Measurements from ENCODE around the gene ADRA2C. TPM values are rescaled to one million over a fixed set of nuclear protein-coding genes. Genes with fewer than 3 reads are reported as not detected.

The ADRA2C gene
- total RNA-seq, 1 donor from 2014 or later: not detected

- H3K27ac Mint-ChIP-seq: no peak overlapping the region
- intact Hi-C loops (cut with micrococcal nuclease): loop anchor here (2.0 kb wide), 1 partner anchor 174 kb away; no protein-coding TSS in a partner anchor
- no peaks in the 10 kb centered on the region for H3K9me3 Mint-ChIP-seq
- H3K4me3 Mint-ChIP-seq: no peak overlapping the region
- H3K4me1 Mint-ChIP-seq (ENCODE audit: low read depth): no peaks in the 10 kb centered on the region
- H3K36me3 Mint-ChIP-seq (ENCODE audit: low read depth): no peaks in the 10 kb centered on the region
- DNase-seq (ENCODE audit: low spot score): no peak
- H3K27me3 Mint-ChIP-seq (ENCODE audit: insufficient read depth): no peaks in the 10 kb centered on the region
Measured at GRCh38 chr4:3780347-3781171, 14.4 kb downstream of the ADRA2C start.

DNA sequence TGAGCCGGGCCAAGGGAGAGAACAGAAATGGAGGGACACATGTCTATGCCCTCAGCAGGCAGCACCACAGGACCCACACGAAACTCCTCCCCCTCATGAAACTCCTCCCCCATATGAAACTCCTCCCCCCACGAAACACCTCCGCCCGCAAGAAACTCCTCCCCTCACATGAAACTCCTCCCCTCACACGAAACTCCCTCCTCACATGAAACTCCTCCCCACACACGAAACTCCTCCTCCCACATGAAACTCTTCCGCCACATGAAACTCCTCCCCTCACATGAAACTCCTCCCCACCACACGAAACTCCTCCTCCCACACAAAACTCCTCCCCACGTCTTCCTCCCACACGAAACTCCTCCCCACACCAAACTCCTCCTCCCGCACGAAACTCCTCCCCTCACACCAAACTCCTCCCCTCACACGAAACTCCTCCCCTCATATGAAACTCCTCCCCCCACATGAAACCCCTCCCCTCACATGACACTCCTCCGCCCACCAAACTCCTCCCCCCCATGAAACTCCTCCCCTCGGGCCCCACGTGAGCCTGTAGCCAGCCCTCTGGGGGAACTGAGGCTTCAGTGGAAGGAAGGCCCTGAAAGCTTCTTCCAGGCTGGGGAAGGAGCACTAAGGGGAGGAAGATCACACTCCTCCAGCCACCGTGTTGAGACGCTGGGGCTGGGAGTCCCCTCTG lies 15.2 kb downstream of the ADRA2C start:
- intact Hi-C loops (cut with micrococcal nuclease): loop anchor here (2.0 kb wide), 1 partner anchor 173 kb away; no protein-coding TSS in a partner anchor
- Mint-ChIP-seq H3K36me3 (ENCODE audit: low read depth) (no peaks in the 10 kb centered on the region), H3K4me3 (no peak overlapping the region), H3K27ac (no peak overlapping the region), H3K4me1 (ENCODE audit: low read depth) (no peaks in the 10 kb centered on the region), H3K9me3 (no peaks in the 10 kb centered on the region), H3K27me3 (ENCODE audit: insufficient read depth) (no peaks in the 10 kb centered on the region)
- no peak for DNase-seq (ENCODE audit: low spot score)

DNA sequence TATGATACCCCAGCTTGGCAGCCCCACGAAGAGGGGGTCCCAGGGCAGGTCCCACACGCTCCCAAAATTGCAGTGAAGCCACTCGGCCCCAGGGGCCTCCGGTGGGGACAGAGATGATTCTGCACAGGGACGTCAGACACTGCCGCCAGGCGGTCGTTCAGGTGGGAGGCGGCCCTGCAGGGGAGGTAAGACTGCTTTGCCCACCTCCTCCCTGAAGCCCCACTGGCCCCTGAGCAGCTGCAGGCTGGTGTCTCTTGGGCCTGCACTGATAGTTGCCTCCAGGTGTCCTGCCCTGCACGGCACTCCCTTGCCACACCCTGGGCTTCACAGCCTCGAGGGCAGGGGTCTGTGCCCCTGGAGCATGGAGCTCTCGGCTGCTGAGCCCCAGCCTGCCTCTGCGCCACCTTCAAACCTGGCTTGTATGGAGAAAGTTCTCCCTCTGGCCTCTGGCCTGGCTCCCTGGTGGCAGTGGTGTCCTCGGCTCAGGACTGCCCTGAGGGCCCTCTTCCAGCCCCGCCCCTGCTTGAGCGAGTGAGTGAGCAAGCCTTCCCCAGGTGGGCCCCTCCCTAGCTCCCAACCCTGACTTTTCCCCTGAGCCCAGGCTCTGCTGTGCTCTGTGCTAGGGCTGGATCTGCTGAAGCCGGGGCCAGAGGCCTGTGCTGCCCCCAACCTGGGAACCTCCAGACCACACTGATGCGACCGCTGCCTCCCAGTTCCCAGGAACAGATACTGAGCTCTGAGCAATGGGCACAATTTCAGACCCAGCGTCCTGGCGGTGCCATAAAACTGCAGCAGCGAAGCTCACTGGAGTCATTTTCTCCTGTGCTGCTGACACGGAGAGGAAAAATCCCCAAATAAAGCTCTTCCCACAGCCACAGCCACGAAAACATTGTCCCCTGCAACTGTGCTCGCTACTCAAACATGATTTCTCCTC lies 16.1 kb downstream of the ADRA2C start:
- intact Hi-C loops (cut with micrococcal nuclease): loop anchor here (2.0 kb wide), 1 partner anchor 173 kb away; no protein-coding TSS in a partner anchor
- H3K36me3 Mint-ChIP-seq (ENCODE audit: low read depth): no peaks in the 10 kb centered on the region
- H3K27me3 Mint-ChIP-seq (ENCODE audit: insufficient read depth): no peaks in the 10 kb centered on the region
- no peaks in the 10 kb centered on the region for H3K9me3 Mint-ChIP-seq
- DNase-seq (ENCODE audit: low spot score): no peak
- H3K4me1 Mint-ChIP-seq (ENCODE audit: low read depth): no peaks in the 10 kb centered on the region
- no peak overlapping the region for H3K4me3 Mint-ChIP-seq
- H3K27ac Mint-ChIP-seq: no peak overlapping the region

DNA sequence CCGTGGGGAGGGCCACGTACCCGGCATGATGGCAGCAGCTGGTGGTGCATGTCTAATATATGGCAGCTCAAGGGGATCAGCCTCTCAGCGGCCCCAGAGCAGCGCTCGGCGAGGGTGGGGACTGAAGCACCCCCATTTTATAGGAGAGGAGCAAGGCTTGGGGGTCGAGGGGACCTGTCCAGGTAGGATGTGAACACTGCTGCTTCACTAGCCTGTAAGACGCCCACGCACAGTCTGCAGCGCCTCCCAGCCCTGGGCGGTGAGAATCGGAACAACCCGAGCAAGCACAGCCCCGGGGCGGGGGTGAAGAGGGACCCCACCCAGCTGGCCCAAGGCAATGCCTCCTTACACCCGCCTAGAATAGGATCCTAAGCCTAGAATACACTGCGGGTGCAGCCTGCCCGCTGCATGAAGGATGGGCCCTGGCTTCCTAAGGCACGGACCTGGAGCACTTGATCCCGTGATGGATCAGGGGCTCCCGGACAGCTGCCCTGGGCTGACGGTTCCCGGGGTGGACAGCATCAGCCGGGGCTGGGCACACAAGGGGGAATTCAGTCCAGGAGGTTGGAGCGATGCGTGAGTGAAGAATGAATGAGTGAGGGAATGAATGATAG lies 17.6 kb downstream of the ADRA2C start:
- Mint-ChIP-seq H3K27me3 (ENCODE audit: insufficient read depth) (no peaks in the 10 kb centered on the region), H3K27ac (no peak overlapping the region), H3K9me3 (no peaks in the 10 kb centered on the region), H3K36me3 (ENCODE audit: low read depth) (no peaks in the 10 kb centered on the region), H3K4me3 (no peak overlapping the region), H3K4me1 (ENCODE audit: low read depth) (no peaks in the 10 kb centered on the region)
- DNase-seq (ENCODE audit: low spot score): no peak
- intact Hi-C loops (cut with micrococcal nuclease): no loop called here

GRCh38 chr4:3784454-3785291 lies 18.5 kb downstream of the ADRA2C start:
- Mint-ChIP-seq H3K9me3 (no peaks in the 10 kb centered on the region), H3K4me1 (ENCODE audit: low read depth) (no peaks in the 10 kb centered on the region), H3K36me3 (ENCODE audit: low read depth) (no peaks in the 10 kb centered on the region), H3K4me3 (no peak overlapping the region), H3K27me3 (ENCODE audit: insufficient read depth) (no peaks in the 10 kb centered on the region), H3K27ac (no peak overlapping the region)
- DNase-seq (ENCODE audit: low spot score): no peak
- intact Hi-C loops (cut with micrococcal nuclease): no loop called here

- no peaks in the 10 kb centered on the region for H3K4me1 Mint-ChIP-seq (ENCODE audit: low read depth)
- no peaks in the 10 kb centered on the region for H3K36me3 Mint-ChIP-seq (ENCODE audit: low read depth)
- no peak overlapping the region for H3K27ac Mint-ChIP-seq
- no peaks in the 10 kb centered on the region for H3K27me3 Mint-ChIP-seq (ENCODE audit: insufficient read depth)
- no peak for DNase-seq (ENCODE audit: low spot score)
- no peaks in the 10 kb centered on the region for H3K9me3 Mint-ChIP-seq
- intact Hi-C loops (cut with micrococcal nuclease): no loop called here
- no peak overlapping the region for H3K4me3 Mint-ChIP-seq
Measured at GRCh38 chr4:3785292-3785565, 19.0 kb downstream of the ADRA2C start.

DNA sequence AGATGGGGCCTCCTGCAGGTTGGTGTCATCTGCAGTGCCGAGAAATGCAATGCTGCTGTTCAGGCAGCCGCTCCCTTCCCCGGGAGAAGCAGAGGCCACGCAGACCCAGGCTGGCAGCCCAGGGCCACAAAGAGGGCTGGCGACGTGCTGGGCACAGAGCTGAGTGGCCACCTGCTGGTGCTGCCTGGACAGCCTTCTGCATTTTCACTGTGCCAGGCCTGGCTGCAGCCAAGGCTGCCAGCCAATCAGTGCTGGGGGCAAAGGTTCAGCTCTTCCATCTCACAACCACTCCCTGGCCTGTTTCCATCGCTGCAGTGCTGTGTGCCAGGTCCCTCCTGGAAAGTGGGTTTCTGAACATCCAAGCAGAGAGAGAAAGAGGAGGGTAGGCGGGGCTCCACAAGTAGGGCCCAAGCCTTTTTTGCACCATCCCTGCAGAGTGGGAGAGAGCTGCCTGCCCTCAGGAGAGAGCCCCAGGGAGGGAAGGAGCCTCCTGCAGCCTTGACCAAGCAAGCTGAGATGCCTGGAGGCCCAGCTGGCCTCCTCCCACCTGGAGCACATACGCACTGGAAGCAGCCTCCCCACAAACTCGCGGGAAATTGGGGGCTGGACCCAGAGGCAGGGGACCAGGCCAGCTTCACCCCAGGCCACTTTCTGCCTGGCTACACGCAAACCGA lies 20.1 kb downstream of the ADRA2C start:
- no peak overlapping the region for H3K4me3 Mint-ChIP-seq
- no peaks in the 10 kb centered on the region for H3K36me3 Mint-ChIP-seq (ENCODE audit: low read depth)
- H3K9me3 Mint-ChIP-seq: no peaks in the 10 kb centered on the region
- H3K27me3 Mint-ChIP-seq (ENCODE audit: insufficient read depth): no peaks in the 10 kb centered on the region
- H3K27ac Mint-ChIP-seq: no peak overlapping the region
- no peak for DNase-seq (ENCODE audit: low spot score)
- no peaks in the 10 kb centered on the region for H3K4me1 Mint-ChIP-seq (ENCODE audit: low read depth)
- intact Hi-C loops (cut with micrococcal nuclease): no loop called here

DNA sequence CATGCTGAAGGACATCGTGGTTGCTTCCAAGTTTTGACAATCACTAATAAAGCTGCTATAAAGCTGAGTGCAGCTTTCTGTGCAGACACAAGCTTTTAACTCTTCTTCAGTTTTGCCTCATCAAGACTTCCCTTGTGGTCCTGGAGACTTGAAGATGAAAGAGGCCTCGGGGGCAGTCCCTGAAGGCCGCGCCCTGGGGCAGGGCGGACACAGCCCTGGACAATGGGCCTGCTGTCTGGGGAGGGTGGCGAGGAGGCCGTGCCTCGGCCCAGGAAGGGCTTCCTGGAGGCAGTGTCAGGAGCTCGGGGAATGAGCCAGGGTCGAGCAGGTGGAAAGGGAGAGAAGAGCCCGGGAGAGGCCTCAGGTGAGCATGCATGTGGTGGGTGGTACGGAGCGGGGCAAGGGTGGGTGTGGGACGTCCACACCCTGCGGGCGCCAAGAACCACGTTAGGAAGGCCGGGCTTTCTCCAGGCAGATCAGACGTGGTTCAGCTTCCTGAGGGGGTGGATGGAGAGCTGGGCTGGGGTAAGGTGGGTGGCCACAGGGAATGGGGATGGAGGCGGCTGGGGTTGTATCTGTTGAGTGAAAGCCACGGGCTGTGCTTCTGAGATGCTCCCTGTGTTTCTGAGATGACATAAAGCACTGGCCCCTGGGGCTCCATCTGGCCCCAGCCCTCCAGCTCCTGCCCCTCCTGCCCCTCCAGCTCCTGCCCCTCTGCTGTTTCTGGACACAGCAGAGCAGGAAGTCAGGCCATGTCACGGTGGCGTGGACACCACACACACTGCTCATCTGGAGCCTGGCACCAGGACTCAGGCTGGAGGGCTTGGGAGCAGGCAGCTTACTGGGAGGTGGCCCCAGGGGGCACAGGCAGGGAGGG lies 21.5 kb downstream of the ADRA2C start:
- no peaks in the 10 kb centered on the region for H3K4me1 Mint-ChIP-seq (ENCODE audit: low read depth)
- H3K27me3 Mint-ChIP-seq (ENCODE audit: insufficient read depth): no peaks in the 10 kb centered on the region
- H3K36me3 Mint-ChIP-seq (ENCODE audit: low read depth): no peaks in the 10 kb centered on the region
- H3K9me3 Mint-ChIP-seq: no peaks in the 10 kb centered on the region
- no peak overlapping the region for H3K4me3 Mint-ChIP-seq
- H3K27ac Mint-ChIP-seq: no peak overlapping the region
- DNase-seq (ENCODE audit: low spot score): no peak
- intact Hi-C loops (cut with micrococcal nuclease): no loop called here

DNA sequence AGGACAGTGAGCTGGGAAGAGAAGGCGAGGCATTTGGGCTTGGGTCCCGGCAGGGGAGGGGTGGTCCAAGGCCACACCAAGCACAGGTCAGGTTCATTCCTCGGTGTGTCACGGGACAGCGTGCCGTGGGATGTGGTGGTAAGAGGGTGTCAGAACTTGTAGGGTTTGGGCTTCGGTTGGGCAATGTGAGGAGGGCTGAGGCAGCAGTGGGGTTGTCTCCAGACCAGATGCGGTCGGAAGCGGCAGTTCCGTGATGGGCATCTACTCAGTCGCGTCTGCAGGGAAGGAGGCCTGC lies 22.1 kb downstream of the ADRA2C start:
- no peaks in the 10 kb centered on the region for H3K27me3 Mint-ChIP-seq (ENCODE audit: insufficient read depth)
- DNase-seq (ENCODE audit: low spot score): no peak
- no peaks in the 10 kb centered on the region for H3K36me3 Mint-ChIP-seq (ENCODE audit: low read depth)
- intact Hi-C loops (cut with micrococcal nuclease): no loop called here
- no peak overlapping the region for H3K27ac Mint-ChIP-seq
- no peaks in the 10 kb centered on the region for H3K9me3 Mint-ChIP-seq
- H3K4me1 Mint-ChIP-seq (ENCODE audit: low read depth): no peaks in the 10 kb centered on the region
- H3K4me3 Mint-ChIP-seq: no peak overlapping the region

- no peaks in the 10 kb centered on the region for H3K27me3 Mint-ChIP-seq (ENCODE audit: insufficient read depth)
- no peaks in the 10 kb centered on the region for H3K4me1 Mint-ChIP-seq (ENCODE audit: low read depth)
- no peak overlapping the region for H3K4me3 Mint-ChIP-seq
- peaks cover under 1% of the 10 kb centered on the region for H3K9me3 Mint-ChIP-seq
- DNase-seq (ENCODE audit: low spot score): no peak
- intact Hi-C loops (cut with micrococcal nuclease): no loop called here
- H3K36me3 Mint-ChIP-seq (ENCODE audit: low read depth): no peaks in the 10 kb centered on the region
- H3K27ac Mint-ChIP-seq: no peak overlapping the region
Measured at GRCh38 chr4:3789587-3789986, 23.4 kb downstream of the ADRA2C start.

GRCh38 chr4:3790006-3790561 lies 23.9 kb downstream of the ADRA2C start:
- Mint-ChIP-seq H3K36me3 (ENCODE audit: low read depth) (no peaks in the 10 kb centered on the region), H3K27ac (no peak overlapping the region), H3K4me1 (ENCODE audit: low read depth) (no peaks in the 10 kb centered on the region), H3K9me3 (peaks cover 5% of the 10 kb centered on the region), H3K4me3 (no peak overlapping the region), H3K27me3 (ENCODE audit: insufficient read depth) (no peaks in the 10 kb centered on the region)
- no peak for DNase-seq (ENCODE audit: low spot score)
- intact Hi-C loops (cut with micrococcal nuclease): no loop called here

Measured in activated T-helper 1 cell treated with anti-CD3 and anti-CD28 coated beads, Interleukin-12 subunit alpha, Interleukin-12 subunit beta, Interleukin-2, Interleukin-4 antibody, amounts not matched to agents 30 ng/mL and 10 ng/mL and 1 ng/mL, durations not matched to agents 14 hours and 24 hours and 36 hours (primary cell).